B cell (primary cell): ENCODE measurements around the gene FURIN. TPM values are rescaled to one million over a fixed set of nuclear protein-coding genes. Genes with fewer than 3 reads are reported as not detected.

Experiments
- ATAC-seq: fragments of 200-7000 bp; cut with Tn5 transposase; one replicate; pipeline ENCODE4 v1.10.0; 2021; ENCODE audit warnings: low read depth, mild to moderate bottlenecking, moderate number of reproducible peaks, moderate library complexity
- CTCF ChIA-PET: fragments of 350-600 bp; sonication (Branson Sonifier 250); formaldehyde crosslinking; loops from one replicate; lab custom pipeline; 2021; ENCODE audit warnings: antibody characterized with exemption, inconsistent platforms; lab: Charles Lee
- POLR2A ChIA-PET: fragments of 350-600 bp; sonication (Branson Sonifier 250); formaldehyde crosslinking; loops from one replicate; lab custom pipeline; 2021; ENCODE audit warnings: antibody characterized with exemption; lab: Charles Lee
- DNase-seq: peaks from one replicate; pipeline ENCODE4 v3.0.0; 2013
- H2AFZ ChIP-seq: 2 replicates; pipeline ENCODE4 v1.6.1; 2012; ENCODE audit warnings: mild to moderate bottlenecking, low read depth, low read length; ENCODE audit not compliant: insufficient read depth, poor library complexity, severe bottlenecking
- H3K27ac ChIP-seq, 2 donors: 1 replicate in 1 of 2; 2 replicates in 1 of 2; pipeline ENCODE4 v1.5.1; 2012 to 2013; ENCODE audit warnings: low read length in 2 of 2, mild to moderate bottlenecking in 2 of 2, moderate library complexity in 1 of 2
- H3K27me3 ChIP-seq, 4 experiments: fragments of 200-600 bp in 1 of 4; sonication (generic) in 1 of 4; replicated peaks in 1 of 4; 1 replicate in 2 of 4; 2 replicates in 2 of 4; pipeline versions ENCODE4 v1.6.1 to v1.7.0; 2013 to 2016; ENCODE audit warnings: low read length in 3 of 4, mild to moderate bottlenecking in 2 of 4, mixed read lengths in 1 of 4, moderate library complexity in 1 of 4; ENCODE audit not compliant: insufficient read depth in 4 of 4, control insufficient read depth in 3 of 4; ENCODE audit errors: control extremely low read depth in 1 of 4
- H3K36me3 ChIP-seq, 2 experiments: replicated peaks in 1 of 2; 1 replicate in 1 of 2; 2 replicates in 1 of 2; pipeline versions ENCODE4 v1.6.1 to v1.7.1; 2013; ENCODE audit warnings: low read length in 1 of 2; ENCODE audit not compliant: insufficient read depth in 2 of 2, control insufficient read depth in 1 of 2; ENCODE audit errors: control extremely low read depth in 1 of 2, extremely low read depth in 1 of 2
- H3K4me1 ChIP-seq, 2 donors: fragments of 200-600 bp in 1 of 2; sonication (generic) in 1 of 2; 1 replicate in 1 of 2; 2 replicates in 1 of 2; pipeline versions ENCODE4 v1.5.1 to v1.6.1; 2013 to 2017; ENCODE audit warnings: low read length in 2 of 2; ENCODE audit not compliant: control insufficient read depth in 2 of 2, insufficient read depth in 2 of 2
- H3K4me2 ChIP-seq: replicated peaks from 2 replicates; pipeline ENCODE3; 2012; ENCODE audit warnings: mild to moderate bottlenecking, low read depth, low read length; ENCODE audit not compliant: poor library complexity, severe bottlenecking
- H3K4me3 ChIP-seq, 5 experiments: fragments of 200-600 bp in 1 of 5; sonication (generic) in 1 of 5; 1 replicate in 3 of 5; 2 replicates in 2 of 5; pipeline versions ENCODE4 v1.5.1 to v1.7.0; 2011 to 2016; ENCODE audit warnings: low read length in 4 of 5, mild to moderate bottlenecking in 4 of 5, low read depth in 2 of 5, control low read depth in 1 of 5, moderate library complexity in 1 of 5; ENCODE audit not compliant: insufficient read depth in 1 of 5; ENCODE audit errors: control extremely low read depth in 1 of 5, extremely low read depth in 1 of 5
- H3K79me2 ChIP-seq: fragments of 200-600 bp; sonication (generic); one replicate; pipeline ENCODE4 v1.6.0; 2016; ENCODE audit warnings: low read length; ENCODE audit not compliant: control insufficient read depth, insufficient read depth
- H3K9ac ChIP-seq: fragments of 200-600 bp; sonication (generic); 2 replicates; pipeline ENCODE4 v1.6.1; 2017; ENCODE audit warnings: mild to moderate bottlenecking, low read length, moderate library complexity
- H3K9me3 ChIP-seq, 3 donors: one replicate each; pipeline versions ENCODE4 v1.6.1 to v1.7.1; 2013; ENCODE audit warnings: low read length in 2 of 3; ENCODE audit not compliant: control insufficient read depth in 2 of 3, insufficient read depth in 1 of 3; ENCODE audit errors: control extremely low read depth in 1 of 3
- H4K20me1 ChIP-seq: 2 replicates; pipeline ENCODE4 v1.6.0; 2012; ENCODE audit warnings: mild to moderate bottlenecking, low read length; ENCODE audit not compliant: insufficient read depth, control insufficient read depth, poor library complexity, severe bottlenecking
- H3K27ac Mint-ChIP-seq: one replicate; pipeline ENCODE4 v1.8.0; 2021; ENCODE audit warnings: mixed read lengths
- H3K27me3 Mint-ChIP-seq: one replicate; pipeline ENCODE4 v1.8.0; 2021; ENCODE audit warnings: mixed read lengths
- H3K4me1 Mint-ChIP-seq: one replicate; pipeline ENCODE4 v1.8.0; 2021; ENCODE audit warnings: mixed read lengths
- H3K4me3 Mint-ChIP-seq: one replicate; pipeline ENCODE4 v1.8.0; 2021; ENCODE audit warnings: mixed read lengths
- H3K9me3 Mint-ChIP-seq: one replicate; pipeline ENCODE4 v1.8.0; 2022; ENCODE audit warnings: mixed read lengths; ENCODE audit not compliant: insufficient read depth
- CTCF ChIP-seq: fragments of 200-600 bp; IDR thresholded peaks from one replicate; pipeline ENCODE4 v1.8.0; 2022; ENCODE audit warnings: antibody characterized with exemption, mild to moderate bottlenecking
- EZH2 ChIP-seq: IDR thresholded peaks from 2 replicates; pipeline ENCODE4 v1.6.1; 2012; ENCODE audit warnings: borderline replicate concordance, low read depth, mild to moderate bottlenecking, moderate library complexity, low read length; ENCODE audit not compliant: insufficient read depth, poor library complexity, severe bottlenecking
- whole genome bisulfite sequencing: methylation state at CpG from one replicate; pipeline ENCODE4 v1.1.5; 2013; ENCODE audit warnings: missing lambda C conversion rate; ENCODE audit not compliant: insufficient coverage; 5-methylcytosine and 5-hydroxymethylcytosine counted together
- intact Hi-C: fragments of 100-400 bp; cut with micrococcal nuclease; formaldehyde crosslinking; loops from one replicate; pipeline ENCODE4 v1.10.0; 2022
- polyA plus RNA-seq: library from polyadenylated mRNA; depleted of rRNA; stranded (reverse); fragments of >200 nt; gene quantifications from 2 replicates; pipeline ENCODE4 v1.2.3, GENCODE V29; 2012
- total RNA-seq, 2 donors: library from RNA; stranded (reverse); fragments of 120-200 nt in 1 of 2; gene quantifications; 1 replicate in 1 of 2; 2 replicates in 1 of 2; pipeline versions ENCODE4 v1.2.3 to v1.2.4, GENCODE V29; 2013 to 2022

The FURIN gene
- total and polyA plus RNA-seq, 2 donors (not counting 1 experiment from before 2014, with no cell fraction given), result 31.6 to 66.7 TPM

GRCh38 chr15:90902040-90902839, 33.9 kb downstream of the FURIN start:
- CTCF ChIA-PET, result interaction anchor here (0.7 to 14.4 kb wide), 15 partner anchors 17 to 583 kb away, joined by 3 to 260 read pairs (median 4); partner anchors contain the start of genes CRTC3, FES, HDDC3 and RCCD1
- POLR2A ChIA-PET, result interaction anchor here (0.5 to 3.8 kb wide), 4 partner anchors 17 to 188 kb away, joined by 3 to 66 read pairs (median 6); partner anchors contain the start of genes HDDC3 and UNC45A
- H3K4me2 ChIP-seq, result peak overlapping the region; percentile 94

More at GRCh38 chr15:90902040-90902839, 33.9 kb downstream of the FURIN start:
- intact Hi-C loops, result loop anchor here (1.0 to 2.0 kb wide), 2 partner anchors 29 to 307 kb away; no protein-coding TSS in a partner anchor
- DNase-seq (peak; percentile 89), ATAC-seq (peak; percentile 75)
- TF ChIP-seq EZH2 (no peak), CTCF (peak; percentile 80)
- WGBS, result under 1% methylated on average over 71 of the region's 71 CpGs
- Histone ChIP-seq H2AFZ (peak overlapping the region; percentile 90), H3K9ac (peak overlapping the region; percentile 83), H3K9me3 (no peaks in the 10 kb centered on the region), H3K27ac (peak overlapping the region; percentile 52 to 66), H3K4me3 (peak overlapping the region; percentile 49 to 74 (median 69)), H3K79me2 (peaks cover 3% of the 10 kb centered on the region), H3K36me3 (peaks cover 0 to 25% of the 10 kb centered on the region in 2 experiments), H3K4me1 (peaks cover 20 to 28% of the 10 kb centered on the region in 2 donors), H4K20me1 (peaks cover 13% of the 10 kb centered on the region), H3K27me3 (no peaks in the 10 kb centered on the region)
- H3K4me1 Mint-ChIP-seq, result peaks cover 30% of the 10 kb centered on the region
- peak overlapping the region; percentile 97 for H3K27ac Mint-ChIP-seq
- H3K9me3 Mint-ChIP-seq, result no peaks in the 10 kb centered on the region
- H3K27me3 Mint-ChIP-seq, result no peaks in the 10 kb centered on the region
- H3K4me3 Mint-ChIP-seq, result peak overlapping the region; percentile 85
